HepG2 (cell line): ENCODE measurements around the gene SH2B2. TPM values are rescaled to one million over a fixed set of nuclear protein-coding genes. Genes with fewer than 3 reads are reported as not detected.

ENCODE experiments used
- ARID2 ChIP-seq: sonication (generic); formaldehyde crosslinking; IDR thresholded peaks from 2 replicates; pipeline ENCODE4 v1.8.1; 2022; ENCODE audit warnings: mild to moderate bottlenecking, missing genetic modification reagents, borderline replicate concordance
- ATRX ChIP-seq: sonication (generic); formaldehyde crosslinking; IDR thresholded peaks from 2 replicates; pipeline ENCODE4 v1.4.0; 2020; ENCODE audit warnings: missing genetic modification reagents, borderline replicate concordance
- ERF ChIP-seq: IDR thresholded peaks from 2 replicates; pipeline ENCODE4 v1.6.1; 2018; ENCODE audit warnings: missing biosample characterization, missing genetic modification reagents
- FOXK1 ChIP-seq: sonication (generic); formaldehyde crosslinking; IDR thresholded peaks from 2 replicates; pipeline ENCODE4 v1.4.0; 2020; ENCODE audit warnings: low read depth, missing genetic modification reagents, borderline replicate concordance
- KAT8 ChIP-seq: IDR thresholded peaks from 2 replicates; pipeline ENCODE4 v1.6.1; 2016; ENCODE audit warnings: missing genetic modification reagents, missing compliant biosample characterization
- KLF9 ChIP-seq: IDR thresholded peaks from 2 replicates; pipeline ENCODE4 v1.6.1; 2016; ENCODE audit warnings: low read depth
- NR2F2 ChIP-seq: IDR thresholded peaks from 2 replicates; pipeline ENCODE4 v1.6.1; 2012; ENCODE audit warnings: low read depth, inconsistent platforms, borderline replicate concordance
- PHF21A ChIP-seq: sonication (generic); formaldehyde crosslinking; IDR thresholded peaks from 2 replicates; pipeline ENCODE4 v1.5.0; 2020; ENCODE audit warnings: mild to moderate bottlenecking, missing genetic modification reagents
- RFX1 ChIP-seq: fragments of 450-650 bp; IDR thresholded peaks from 2 replicates; pipeline ENCODE4 v1.6.1; 2017
- SMC3 ChIP-seq: IDR thresholded peaks from 2 replicates; pipeline ENCODE4 v1.6.1; 2011; ENCODE audit warnings: low read length, improper control_type of control experiment
- ZIK1 ChIP-seq: sonication (generic); formaldehyde crosslinking; IDR thresholded peaks from 2 replicates; pipeline ENCODE4 v1.5.0; 2020; ENCODE audit warnings: mild to moderate bottlenecking, low read depth, missing genetic modification reagents, borderline replicate concordance
- ZNF205 ChIP-seq: IDR thresholded peaks from 2 replicates; pipeline ENCODE4 v1.6.1; 2018; ENCODE audit warnings: missing biosample characterization, missing genetic modification reagents
- ZNF44 ChIP-seq: sonication (generic); formaldehyde crosslinking; IDR thresholded peaks from 2 replicates; pipeline ENCODE4 v1.5.1; 2020; ENCODE audit warnings: mild to moderate bottlenecking, missing genetic modification reagents
- polyA plus RNA-seq, 8 experiments: library from polyadenylated mRNA; depleted of rRNA in 3 of 8; stranded (reverse) in 7 of 8; unstranded in 1 of 8; fragments of >200 nt; fragmentation: Illumina TruSeq in 4 of 8; extraction: Trizol in 4 of 8; gene quantifications; 2 replicates each; pipeline versions ENCODE4 v1.2.1 to v1.2.3, GENCODE V29; 2011 to 2016; ENCODE audit warnings: low read depth in 4 of 8, missing spikeins in 1 of 8, mixed read lengths in 1 of 8; ENCODE audit not compliant: insufficient read depth in 1 of 8
- total RNA-seq, 5 experiments: library from RNA; depleted of rRNA; stranded (reverse); fragments of >200 nt; fragmentation: Illumina TruSeq; extraction: Trizol; gene quantifications; 2 replicates each; pipeline ENCODE4 v1.2.3, GENCODE V29; 2016; ENCODE audit warnings: low read depth in 1 of 5
- TF ChIP-seq, protein P1 (sequence below): sonication (generic); formaldehyde crosslinking; IDR thresholded peaks from 2 replicates; pipeline ENCODE4 v1.5.0; 2020; ENCODE audit warnings: missing genetic modification reagents
- TF ChIP-seq, protein P2 (sequence below): sonication (generic); formaldehyde crosslinking; IDR thresholded peaks from 2 replicates; pipeline ENCODE4 v1.8.1; 2023; ENCODE audit warnings: mild to moderate bottlenecking, inconsistent platforms, moderate library complexity, missing genetic modification reagents, borderline replicate concordance
- TF ChIP-seq, protein P3 (sequence below): sonication (generic); formaldehyde crosslinking; IDR thresholded peaks from 2 replicates; pipeline ENCODE4 v1.4.0; 2020; ENCODE audit warnings: missing genetic modification reagents, borderline replicate concordance
- TF ChIP-seq, protein P4 (sequence below): sonication (generic); formaldehyde crosslinking; IDR thresholded peaks from 2 replicates; pipeline ENCODE4 v1.4.0; 2020; ENCODE audit warnings: mild to moderate bottlenecking, missing genetic modification reagents

Gene SH2B2
- total and polyA plus RNA-seq, 2 of the 13 experiments (the other 11 are each of a cell fraction or from before 2014, with no cell fraction given) = 0.46 to 1.3 TPM

DNA sequence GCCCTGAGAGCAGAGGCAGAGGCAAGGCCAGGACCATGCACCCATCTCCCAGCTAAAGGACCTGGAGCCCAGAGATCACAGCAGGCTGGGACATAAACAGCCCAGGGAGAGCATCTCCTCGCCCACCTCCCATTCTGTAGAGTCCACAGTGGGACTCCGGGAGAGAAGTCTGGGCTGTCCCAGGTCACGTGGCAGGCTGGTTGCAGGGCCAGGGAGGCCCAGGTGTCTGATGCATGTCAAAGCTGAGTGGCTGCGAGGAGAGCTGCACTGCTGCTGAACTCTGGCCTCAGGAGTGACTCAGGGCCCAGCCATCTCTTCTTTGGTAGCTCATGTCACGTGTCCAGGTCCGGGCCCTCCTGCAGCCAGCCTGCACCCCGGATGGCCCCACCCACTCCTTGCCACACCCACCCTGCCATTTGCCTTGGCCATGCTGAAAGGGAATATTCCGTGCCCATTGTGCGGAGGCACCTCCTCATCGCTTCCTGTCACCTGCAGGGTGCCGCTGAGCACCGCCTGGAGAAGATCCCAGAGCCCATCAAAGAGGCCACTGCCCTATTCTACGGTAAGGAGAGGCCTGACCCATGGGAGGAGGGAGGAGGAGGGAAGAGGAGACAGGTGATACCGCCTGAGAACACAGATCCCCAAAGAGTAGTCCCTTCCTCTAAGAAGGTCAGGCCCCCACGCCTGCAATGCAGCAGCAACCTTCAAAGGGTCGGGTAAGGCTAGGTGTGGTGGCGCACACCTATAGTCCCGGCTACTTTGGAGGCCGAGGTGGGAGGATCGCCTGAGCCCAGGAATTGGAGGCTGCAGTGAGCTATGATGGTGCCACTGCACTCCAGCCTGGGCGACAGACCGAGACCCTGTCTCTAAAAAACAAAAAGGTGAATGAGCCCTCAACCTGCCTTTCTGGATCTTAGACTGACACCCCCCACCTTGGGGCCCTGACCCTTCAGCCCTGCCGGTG is 12.6 kb upstream of the SH2B2 start (continued):
- no peak; the same call in 1 of the 2 replicates for TF ChIP-seq ZNF205 (CRISPR knock-in tag)
- TF ChIP-seq FOXK1 (CRISPR knock-in tag) = 0 out of 2 replicates have a peak, but pooled peaks have one; percentile 24
- no peak for TF ChIP-seq RFX1
- peak; percentile 87 for TF ChIP-seq ERF (CRISPR knock-in tag)
- TF ChIP-seq KLF9 = 0 out of 2 replicates have a peak, but pooled peaks have one; percentile 89
- no peak for TF ChIP-seq SMC3
- no peak for TF ChIP-seq NR2F2
- TF ChIP-seq, protein P1, sequence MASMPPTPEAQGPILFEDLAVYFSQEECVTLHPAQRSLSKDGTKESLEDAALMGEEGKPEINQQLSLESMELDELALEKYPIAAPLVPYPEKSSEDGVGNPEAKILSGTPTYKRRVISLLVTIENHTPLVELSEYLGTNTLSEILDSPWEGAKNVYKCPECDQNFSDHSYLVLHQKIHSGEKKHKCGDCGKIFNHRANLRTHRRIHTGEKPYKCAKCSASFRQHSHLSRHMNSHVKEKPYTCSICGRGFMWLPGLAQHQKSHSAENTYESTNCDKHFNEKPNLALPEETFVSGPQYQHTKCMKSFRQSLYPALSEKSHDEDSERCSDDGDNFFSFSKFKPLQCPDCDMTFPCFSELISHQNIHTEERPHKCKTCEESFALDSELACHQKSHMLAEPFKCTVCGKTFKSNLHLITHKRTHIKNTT (CRISPR knock-in tag) = no peak
- 0 out of 2 replicates have a peak, but pooled peaks have one; percentile 74 for TF ChIP-seq ARID2 (CRISPR knock-in tag)
- TF ChIP-seq ZNF44 (CRISPR knock-in tag) = no peak
- TF ChIP-seq, protein P2, sequence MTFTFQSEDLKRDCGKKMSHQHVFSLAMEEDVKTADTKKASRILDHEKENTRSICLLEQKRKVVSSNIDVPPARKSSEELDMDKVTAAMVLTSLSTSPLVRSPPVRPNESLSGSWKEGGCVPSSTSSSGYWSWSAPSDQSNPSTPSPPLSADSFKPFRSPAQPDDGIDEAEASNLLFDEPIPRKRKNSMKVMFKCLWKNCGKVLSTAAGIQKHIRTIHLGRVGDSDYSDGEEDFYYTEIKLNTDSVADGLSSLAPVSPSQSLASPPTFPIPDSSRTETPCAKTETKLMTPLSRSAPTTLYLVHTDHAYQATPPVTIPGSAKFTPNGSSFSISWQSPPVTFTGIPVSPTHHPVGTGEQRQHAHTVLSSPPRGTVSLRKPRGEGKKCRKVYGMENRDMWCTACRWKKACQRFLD = no peak
- peak; percentile 82 for TF ChIP-seq ZIK1 (CRISPR knock-in tag)
- peak; percentile 74 for TF ChIP-seq PHF21A (CRISPR knock-in tag)
- TF ChIP-seq, protein P3, sequence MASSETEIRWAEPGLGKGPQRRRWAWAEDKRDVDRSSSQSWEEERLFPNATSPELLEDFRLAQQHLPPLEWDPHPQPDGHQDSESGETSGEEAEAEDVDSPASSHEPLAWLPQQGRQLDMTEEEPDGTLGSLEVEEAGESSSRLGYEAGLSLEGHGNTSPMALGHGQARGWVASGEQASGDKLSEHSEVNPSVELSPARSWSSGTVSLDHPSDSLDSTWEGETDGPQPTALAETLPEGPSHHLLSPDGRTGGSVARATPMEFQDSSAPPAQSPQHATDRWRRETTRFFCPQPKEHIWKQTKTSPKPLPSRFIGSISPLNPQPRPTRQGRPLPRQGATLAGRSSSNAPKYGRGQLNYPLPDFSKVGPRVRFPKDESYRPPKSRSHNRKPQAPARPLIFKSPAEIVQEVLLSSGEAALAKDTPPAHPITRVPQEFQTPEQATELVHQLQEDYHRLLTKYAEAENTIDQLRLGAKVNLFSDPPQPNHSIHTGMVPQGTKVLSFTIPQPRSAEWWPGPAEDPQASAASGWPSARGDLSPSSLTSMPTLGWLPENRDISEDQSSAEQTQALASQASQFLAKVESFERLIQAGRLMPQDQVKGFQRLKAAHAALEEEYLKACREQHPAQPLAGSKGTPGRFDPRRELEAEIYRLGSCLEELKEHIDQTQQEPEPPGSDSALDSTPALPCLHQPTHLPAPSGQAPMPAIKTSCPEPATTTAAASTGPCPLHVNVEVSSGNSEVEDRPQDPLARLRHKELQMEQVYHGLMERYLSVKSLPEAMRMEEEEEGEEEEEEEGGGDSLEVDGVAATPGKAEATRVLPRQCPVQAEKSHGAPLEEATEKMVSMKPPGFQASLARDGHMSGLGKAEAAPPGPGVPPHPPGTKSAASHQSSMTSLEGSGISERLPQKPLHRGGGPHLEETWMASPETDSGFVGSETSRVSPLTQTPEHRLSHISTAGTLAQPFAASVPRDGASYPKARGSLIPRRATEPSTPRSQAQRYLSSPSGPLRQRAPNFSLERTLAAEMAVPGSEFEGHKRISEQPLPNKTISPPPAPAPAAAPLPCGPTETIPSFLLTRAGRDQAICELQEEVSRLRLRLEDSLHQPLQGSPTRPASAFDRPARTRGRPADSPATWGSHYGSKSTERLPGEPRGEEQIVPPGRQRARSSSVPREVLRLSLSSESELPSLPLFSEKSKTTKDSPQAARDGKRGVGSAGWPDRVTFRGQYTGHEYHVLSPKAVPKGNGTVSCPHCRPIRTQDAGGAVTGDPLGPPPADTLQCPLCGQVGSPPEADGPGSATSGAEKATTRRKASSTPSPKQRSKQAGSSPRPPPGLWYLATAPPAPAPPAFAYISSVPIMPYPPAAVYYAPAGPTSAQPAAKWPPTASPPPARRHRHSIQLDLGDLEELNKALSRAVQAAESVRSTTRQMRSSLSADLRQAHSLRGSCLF (CRISPR knock-in tag) = no peak
- no peak for TF ChIP-seq ATRX (CRISPR knock-in tag)
- peak; percentile 77 for TF ChIP-seq KAT8 (CRISPR knock-in tag)
- TF ChIP-seq, protein P4, sequence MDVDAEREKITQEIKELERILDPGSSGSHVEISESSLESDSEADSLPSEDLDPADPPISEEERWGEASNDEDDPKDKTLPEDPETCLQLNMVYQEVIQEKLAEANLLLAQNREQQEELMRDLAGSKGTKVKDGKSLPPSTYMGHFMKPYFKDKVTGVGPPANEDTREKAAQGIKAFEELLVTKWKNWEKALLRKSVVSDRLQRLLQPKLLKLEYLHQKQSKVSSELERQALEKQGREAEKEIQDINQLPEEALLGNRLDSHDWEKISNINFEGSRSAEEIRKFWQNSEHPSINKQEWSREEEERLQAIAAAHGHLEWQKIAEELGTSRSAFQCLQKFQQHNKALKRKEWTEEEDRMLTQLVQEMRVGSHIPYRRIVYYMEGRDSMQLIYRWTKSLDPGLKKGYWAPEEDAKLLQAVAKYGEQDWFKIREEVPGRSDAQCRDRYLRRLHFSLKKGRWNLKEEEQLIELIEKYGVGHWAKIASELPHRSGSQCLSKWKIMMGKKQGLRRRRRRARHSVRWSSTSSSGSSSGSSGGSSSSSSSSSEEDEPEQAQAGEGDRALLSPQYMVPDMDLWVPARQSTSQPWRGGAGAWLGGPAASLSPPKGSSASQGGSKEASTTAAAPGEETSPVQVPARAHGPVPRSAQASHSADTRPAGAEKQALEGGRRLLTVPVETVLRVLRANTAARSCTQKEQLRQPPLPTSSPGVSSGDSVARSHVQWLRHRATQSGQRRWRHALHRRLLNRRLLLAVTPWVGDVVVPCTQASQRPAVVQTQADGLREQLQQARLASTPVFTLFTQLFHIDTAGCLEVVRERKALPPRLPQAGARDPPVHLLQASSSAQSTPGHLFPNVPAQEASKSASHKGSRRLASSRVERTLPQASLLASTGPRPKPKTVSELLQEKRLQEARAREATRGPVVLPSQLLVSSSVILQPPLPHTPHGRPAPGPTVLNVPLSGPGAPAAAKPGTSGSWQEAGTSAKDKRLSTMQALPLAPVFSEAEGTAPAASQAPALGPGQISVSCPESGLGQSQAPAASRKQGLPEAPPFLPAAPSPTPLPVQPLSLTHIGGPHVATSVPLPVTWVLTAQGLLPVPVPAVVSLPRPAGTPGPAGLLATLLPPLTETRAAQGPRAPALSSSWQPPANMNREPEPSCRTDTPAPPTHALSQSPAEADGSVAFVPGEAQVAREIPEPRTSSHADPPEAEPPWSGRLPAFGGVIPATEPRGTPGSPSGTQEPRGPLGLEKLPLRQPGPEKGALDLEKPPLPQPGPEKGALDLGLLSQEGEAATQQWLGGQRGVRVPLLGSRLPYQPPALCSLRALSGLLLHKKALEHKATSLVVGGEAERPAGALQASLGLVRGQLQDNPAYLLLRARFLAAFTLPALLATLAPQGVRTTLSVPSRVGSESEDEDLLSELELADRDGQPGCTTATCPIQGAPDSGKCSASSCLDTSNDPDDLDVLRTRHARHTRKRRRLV (CRISPR knock-in tag) = no peak
